Measurements from ENCODE around the gene PTPN11.
A peak's percentile ranks its signal among the peaks of the same experiment; 100 is the strongest.
"Not testable (repeated sequence)": the region's sequence is repeated elsewhere in the genome, so short reads cannot be mapped to it uniquely, and the experiment has no call there.

Gene PTPN11
- 105 reads per million, percentile 83 among the genes with 10 or more reads in this experiment for total RNA-seq

- peak; percentile 84 for DNase-seq
Measured at GRCh38 chr12:112418608-112419296, at the start of gene PTPN11. Gene PTPN11 (plus strand): TSS chr12:112418947. CDS start chr12:112419112, 165 bp downstream.

- DNase-seq = no peak
Measured at GRCh38 chr12:112370199-112370598, 48.5 kb upstream of the PTPN11 start.

- no peak for DNase-seq
Measured at GRCh38 chr12:112370868-112371510, 47.8 kb upstream of the PTPN11 start.

- DNase-seq = no peak
Measured at GRCh38 chr12:112374166-112374740, 44.5 kb upstream of the PTPN11 start.

- no peak for DNase-seq
Measured at GRCh38 chr12:112375105-112375504, 43.6 kb upstream of the PTPN11 start.

- DNase-seq = no peak
Measured at GRCh38 chr12:112380663-112381405, 37.9 kb upstream of the PTPN11 start.

- peak; percentile 21 for DNase-seq
Measured at GRCh38 chr12:112381406-112381882, 37.3 kb upstream of the PTPN11 start.

- DNase-seq = peak; percentile 93
Measured at GRCh38 chr12:112381883-112382796, 36.6 kb upstream of the PTPN11 start, which contains the start of gene HECTD4. Gene HECTD4 (minus strand): TSS chr12:112382431. CDS start chr12:112382128, 303 bp downstream.

- no peak for DNase-seq
Measured at GRCh38 chr12:112382866-112383265, 35.9 kb upstream of the PTPN11 start.

GRCh38 chr12:112386726-112387125 is 32.0 kb upstream of the PTPN11 start:
- DNase-seq = no peak

- DNase-seq = no peak
Measured at GRCh38 chr12:112389228-112389627, 29.5 kb upstream of the PTPN11 start.

- DNase-seq = not testable (repeated sequence)
Measured at GRCh38 chr12:112389922-112390654, 28.7 kb upstream of the PTPN11 start.

- DNase-seq = no peak
Measured at GRCh38 chr12:112393328-112393727, 25.4 kb upstream of the PTPN11 start.

- DNase-seq = no peak
Measured at GRCh38 chr12:112401054-112401453, 17.7 kb upstream of the PTPN11 start.

- no peak for DNase-seq
Measured at GRCh38 chr12:112401903-112402498, 16.7 kb upstream of the PTPN11 start.

GRCh38 chr12:112406519-112407488 is 11.9 kb upstream of the PTPN11 start:
- DNase-seq = no peak

- not testable (repeated sequence) for DNase-seq
Measured at GRCh38 chr12:112407683-112408082, 11.1 kb upstream of the PTPN11 start.

GRCh38 chr12:112408621-112409020 is 10.1 kb upstream of the PTPN11 start:
- DNase-seq = peak; percentile 17
